ENCODE results near the gene GPD2. TPM values are rescaled to one million over a fixed set of nuclear protein-coding genes. Genes with fewer than 3 reads are reported as not detected.
"Not testable (repeated sequence)": the region's sequence is repeated elsewhere in the genome, so short reads cannot be mapped to it uniquely, and the experiment has no call there.

Gene GPD2
- total RNA-seq, 1 donor from 2014 or later, result 49.5 TPM

GRCh38 chr2:156492979-156493378, 56.8 kb downstream of the GPD2 start:
- H3K4me3 Mint-ChIP-seq (ENCODE audit: low read depth), result no peak overlapping the region
- peaks cover 3% of the 10 kb centered on the region for H3K36me3 Mint-ChIP-seq (ENCODE audit: insufficient read depth)
- no peak for TF ChIP-seq CTCF (IDR thresholded peaks at IDR 0.05; ENCODE audit: unreplicated experiment)
- H3K27ac Mint-ChIP-seq, result no peak overlapping the region
- DNase-seq (ENCODE audit: low spot score, unreplicated experiment), result no peak
- H3K4me1 Mint-ChIP-seq (ENCODE audit: low read depth), result peaks cover 7% of the 10 kb centered on the region
- no peaks in the 10 kb centered on the region for H3K9me3 Mint-ChIP-seq (ENCODE audit: low read depth)
- H3K27me3 Mint-ChIP-seq, result no peaks in the 10 kb centered on the region

- DNase-seq (ENCODE audit: low spot score, unreplicated experiment); H3K27ac Mint-ChIP-seq; H3K9me3 Mint-ChIP-seq (ENCODE audit: low read depth); H3K4me3 Mint-ChIP-seq (ENCODE audit: low read depth); H3K36me3 Mint-ChIP-seq (ENCODE audit: insufficient read depth); H3K4me1 Mint-ChIP-seq (ENCODE audit: low read depth); H3K27me3 Mint-ChIP-seq: not testable (repeated sequence)
These were observed 59.8 kb downstream of the GPD2 start for GRCh38 chr2:156495998-156496397.

- TF ChIP-seq CTCF (IDR thresholded peaks at IDR 0.05; ENCODE audit: unreplicated experiment), result no peak
- peaks cover 9% of the 10 kb centered on the region for H3K4me1 Mint-ChIP-seq (ENCODE audit: low read depth)
These were observed 69.5 kb downstream of the GPD2 start for GRCh38 chr2:156505696-156506095.

GRCh38 chr2:156511122-156511521, 74.9 kb downstream of the GPD2 start:
- H3K9me3 Mint-ChIP-seq (ENCODE audit: low read depth), result no peaks in the 10 kb centered on the region
- no peak overlapping the region for H3K27ac Mint-ChIP-seq
- peaks cover 11% of the 10 kb centered on the region for H3K36me3 Mint-ChIP-seq (ENCODE audit: insufficient read depth)
- no peak for TF ChIP-seq CTCF (IDR thresholded peaks at IDR 0.05; ENCODE audit: unreplicated experiment)
- no peaks in the 10 kb centered on the region for H3K27me3 Mint-ChIP-seq
- no peak overlapping the region for H3K4me3 Mint-ChIP-seq (ENCODE audit: low read depth)
- H3K4me1 Mint-ChIP-seq (ENCODE audit: low read depth), result peaks cover 1% of the 10 kb centered on the region
- no peak for DNase-seq (ENCODE audit: low spot score, unreplicated experiment)

More at GRCh38 chr2:156505696-156506095, 69.5 kb downstream of the GPD2 start:
- DNase-seq (ENCODE audit: low spot score, unreplicated experiment), result no peak
- Mint-ChIP-seq H3K4me3 (ENCODE audit: low read depth) (no peak overlapping the region), H3K36me3 (ENCODE audit: insufficient read depth) (peaks cover 3% of the 10 kb centered on the region), H3K27me3 (no peaks in the 10 kb centered on the region), H3K9me3 (ENCODE audit: low read depth) (no peaks in the 10 kb centered on the region), H3K27ac (no peak overlapping the region)

- H3K27ac Mint-ChIP-seq, result no peak overlapping the region
- DNase-seq (ENCODE audit: low spot score, unreplicated experiment), result no peak
- no peaks in the 10 kb centered on the region for H3K4me1 Mint-ChIP-seq (ENCODE audit: low read depth)
- no peak overlapping the region for H3K4me3 Mint-ChIP-seq (ENCODE audit: low read depth)
- H3K9me3 Mint-ChIP-seq (ENCODE audit: low read depth), result no peaks in the 10 kb centered on the region
- peaks cover 11% of the 10 kb centered on the region for H3K36me3 Mint-ChIP-seq (ENCODE audit: insufficient read depth)
- no peak for TF ChIP-seq CTCF (IDR thresholded peaks at IDR 0.05; ENCODE audit: unreplicated experiment)
- no peaks in the 10 kb centered on the region for H3K27me3 Mint-ChIP-seq
These were observed 75.6 kb downstream of the GPD2 start for GRCh38 chr2:156511803-156512202.

- no peak for TF ChIP-seq CTCF (IDR thresholded peaks at IDR 0.05; ENCODE audit: unreplicated experiment)
These were observed 76.3 kb downstream of the GPD2 start for GRCh38 chr2:156512451-156512850.

More at GRCh38 chr2:156512451-156512850, 76.3 kb downstream of the GPD2 start:
- H3K9me3 Mint-ChIP-seq (ENCODE audit: low read depth), result no peaks in the 10 kb centered on the region
- peaks cover 1% of the 10 kb centered on the region for H3K4me1 Mint-ChIP-seq (ENCODE audit: low read depth)
- no peak overlapping the region for H3K27ac Mint-ChIP-seq
- no peak for DNase-seq (ENCODE audit: low spot score, unreplicated experiment)
- H3K4me3 Mint-ChIP-seq (ENCODE audit: low read depth), result no peak overlapping the region
- peaks cover 14% of the 10 kb centered on the region for H3K36me3 Mint-ChIP-seq (ENCODE audit: insufficient read depth)
- H3K27me3 Mint-ChIP-seq, result no peaks in the 10 kb centered on the region

All from progenitor cell of endocrine pancreas (in vitro differentiated cells).